IPS DF 4.7 (cell line): Measurements from ENCODE around the gene BTBD9.
A peak's percentile ranks its signal among the peaks of the same experiment; 100 is the strongest.

Experiments
- DNase-seq: peaks from one replicate; pipeline ENCODE4 v3.0.0-alpha.2; 2013; ENCODE audit warnings: low spot score; ENCODE audit errors: extremely low read depth

Gene BTBD9

GRCh38 chr6:38639498-38640215, at the start of gene BTBD9:
Gene BTBD9 (minus strand): TSS chr6:38639929.
- peak; percentile 25 for DNase-seq

- DNase-seq: no peak
These were observed 48.9 kb upstream of the BTBD9 start for GRCh38 chr6:38688579-38689087.

GRCh38 chr6:38687549-38687948, 47.8 kb upstream of the BTBD9 start:
- no peak for DNase-seq

- no peak for DNase-seq
These were observed 47.3 kb upstream of the BTBD9 start for GRCh38 chr6:38687043-38687353.

- DNase-seq: no peak
These were observed 46.7 kb upstream of the BTBD9 start for GRCh38 chr6:38686270-38687042.

- DNase-seq: no peak
These were observed 45.2 kb upstream of the BTBD9 start for GRCh38 chr6:38684904-38685303.

GRCh38 chr6:38684237-38684636, 44.5 kb upstream of the BTBD9 start:
- DNase-seq: no peak

GRCh38 chr6:38681850-38682249, 42.1 kb upstream of the BTBD9 start:
- DNase-seq: no peak

- DNase-seq: no peak
These were observed 39.9 kb upstream of the BTBD9 start for GRCh38 chr6:38679668-38680067.

- no peak for DNase-seq
These were observed 38.5 kb upstream of the BTBD9 start for GRCh38 chr6:38678178-38678760.

- no peak for DNase-seq
These were observed 37.3 kb upstream of the BTBD9 start for GRCh38 chr6:38676974-38677544.

- no peak for DNase-seq
These were observed 36.7 kb upstream of the BTBD9 start for GRCh38 chr6:38676236-38676973.

GRCh38 chr6:38673397-38674165, 33.9 kb upstream of the BTBD9 start:
- DNase-seq: no peak

- DNase-seq: peak; percentile 49
These were observed 32.2 kb upstream of the BTBD9 start for GRCh38 chr6:38671885-38672467.

GRCh38 chr6:38658418-38659167, 18.9 kb upstream of the BTBD9 start:
- no peak for DNase-seq

GRCh38 chr6:38656896-38657295, 17.2 kb upstream of the BTBD9 start:
- DNase-seq: no peak

GRCh38 chr6:38654263-38654662, 14.5 kb upstream of the BTBD9 start:
- DNase-seq: no peak

- no peak for DNase-seq
These were observed 11.5 kb upstream of the BTBD9 start for GRCh38 chr6:38651121-38651784.

GRCh38 chr6:38650207-38650752, 10.6 kb upstream of the BTBD9 start:
- no peak for DNase-seq
